ENCODE data around the gene ODF2.
"Not testable (repeated sequence)": the region's sequence is repeated elsewhere in the genome, so short reads cannot be mapped to it uniquely, and the experiment has no call there.

ODF2 gene

GRCh38 chr9:128485414-128485855 lies 29.6 kb downstream of the ODF2 start:
- DNase-seq, result no peak

GRCh38 chr9:128486201-128486600 lies 30.4 kb downstream of the ODF2 start:
- DNase-seq, result no peak

DNA sequence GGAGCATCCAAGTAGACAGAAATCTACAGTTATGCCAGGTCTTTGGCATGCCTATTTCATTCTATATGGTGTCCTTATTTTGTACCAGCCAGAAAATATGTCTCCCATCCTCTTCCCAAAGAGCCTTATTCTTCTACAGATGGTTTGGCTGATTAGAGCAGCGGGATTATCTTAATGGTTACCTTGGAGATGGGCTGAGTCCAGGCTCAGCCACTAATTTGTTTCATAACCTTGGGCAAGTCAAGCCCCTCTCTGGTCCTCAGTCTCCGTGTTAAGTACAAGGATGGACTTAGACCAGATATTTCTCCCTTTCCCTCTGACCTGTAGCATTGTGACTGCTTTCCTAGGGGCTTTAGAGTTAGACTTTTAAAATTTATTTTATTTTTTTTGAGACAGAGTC lies 37.6 kb downstream of the ODF2 start:
- DNase-seq, result no peak

DNA sequence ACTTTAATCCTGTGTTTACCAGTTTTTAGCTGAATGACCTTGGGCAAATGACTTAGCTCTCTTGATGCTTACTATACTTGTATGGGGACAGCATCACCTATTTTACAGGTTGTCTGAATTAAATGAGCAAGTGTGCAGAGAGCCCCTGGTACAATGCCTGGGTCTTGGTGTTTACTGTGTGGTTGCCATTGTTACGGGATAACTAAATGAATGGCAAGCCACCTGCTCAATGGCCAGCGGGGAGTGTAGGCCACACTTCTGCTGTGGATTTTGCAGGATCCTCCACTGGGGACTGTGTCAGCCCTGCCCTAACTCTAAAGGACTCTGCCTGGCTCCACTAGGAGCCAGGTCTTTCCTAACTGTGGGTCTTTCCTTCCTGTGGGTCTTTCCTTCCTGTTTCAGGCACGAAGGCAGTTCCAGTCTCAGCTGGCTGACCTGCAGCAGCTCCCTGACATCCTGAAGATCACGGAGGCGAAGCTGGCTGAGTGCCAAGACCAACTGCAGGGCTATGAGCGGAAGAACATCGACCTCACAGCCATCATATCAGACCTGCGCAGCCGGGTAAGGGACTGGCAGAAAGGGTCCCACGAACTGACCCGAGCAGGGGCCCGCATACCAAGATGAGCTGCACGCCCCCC lies 38.4 kb downstream of the ODF2 start:
- no peak for DNase-seq

DNA sequence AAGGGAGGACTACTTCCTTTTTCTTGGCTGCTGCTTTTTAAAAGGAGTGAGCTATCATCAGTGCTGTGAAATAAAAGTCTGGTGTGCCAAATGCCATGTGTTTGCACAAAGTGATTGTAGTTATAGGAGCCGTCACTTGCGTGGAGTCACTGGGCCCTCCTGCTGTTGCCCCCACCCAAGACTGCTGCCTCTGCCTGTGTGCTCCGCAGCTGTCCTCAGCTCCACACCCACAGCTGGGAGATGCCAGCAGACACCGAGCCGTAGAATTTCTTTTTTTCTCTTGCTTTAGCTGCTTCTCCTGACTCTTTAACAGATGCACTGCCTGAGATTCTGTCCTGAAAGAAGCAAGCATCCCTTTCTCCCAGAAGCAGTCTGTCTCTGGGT lies 38.9 kb downstream of the ODF2 start:
- no peak for DNase-seq

GRCh38 chr9:128495296-128495695 lies 39.5 kb downstream of the ODF2 start:
- DNase-seq, result no peak

GRCh38 chr9:128495804-128496417 lies 40.1 kb downstream of the ODF2 start:
- DNase-seq, result no peak

DNA sequence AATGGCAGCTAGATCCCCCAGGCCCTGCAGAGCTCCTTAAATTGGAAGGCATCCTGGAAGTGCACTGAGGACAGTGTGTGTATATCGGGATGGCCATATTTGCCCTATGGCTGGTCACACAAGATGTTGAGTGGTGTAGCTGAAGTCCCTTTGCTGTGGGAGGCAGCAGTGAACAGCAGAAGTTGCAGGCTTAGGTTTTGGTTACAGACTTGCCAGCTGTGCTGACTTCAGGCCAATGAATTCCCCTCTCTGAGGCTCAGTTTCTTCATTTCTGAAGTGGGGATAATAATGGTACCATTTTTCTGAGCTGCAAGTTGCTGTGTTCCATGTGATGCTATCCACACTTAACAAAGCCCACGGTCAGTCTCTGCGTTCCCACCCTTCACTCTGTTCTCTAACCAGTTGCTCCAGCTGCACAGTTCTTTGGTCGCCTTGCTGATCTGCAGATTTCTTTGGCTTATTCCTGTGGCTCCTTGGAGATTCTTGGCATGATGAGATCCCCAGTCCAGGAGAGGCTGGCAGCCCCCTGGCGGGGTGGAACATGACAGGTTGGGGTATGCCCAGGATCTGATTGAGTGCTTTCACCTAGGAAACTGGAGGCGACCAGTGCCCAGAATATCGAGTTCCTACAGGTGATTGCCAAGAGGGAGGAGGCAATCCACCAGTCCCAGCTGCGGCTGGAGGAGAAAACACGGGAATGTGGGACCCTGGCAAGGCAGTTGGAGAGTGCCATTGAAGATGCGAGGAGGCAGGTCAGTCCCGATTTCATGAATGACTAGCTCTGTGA lies 42.2 kb downstream of the ODF2 start:
- DNase-seq, result no peak

GRCh38 chr9:128498911-128499310 lies 43.1 kb downstream of the ODF2 start:
- no peak for DNase-seq

- no peak for DNase-seq
Measured at GRCh38 chr9:128499920-128500319, 44.1 kb downstream of the ODF2 start.

DNA sequence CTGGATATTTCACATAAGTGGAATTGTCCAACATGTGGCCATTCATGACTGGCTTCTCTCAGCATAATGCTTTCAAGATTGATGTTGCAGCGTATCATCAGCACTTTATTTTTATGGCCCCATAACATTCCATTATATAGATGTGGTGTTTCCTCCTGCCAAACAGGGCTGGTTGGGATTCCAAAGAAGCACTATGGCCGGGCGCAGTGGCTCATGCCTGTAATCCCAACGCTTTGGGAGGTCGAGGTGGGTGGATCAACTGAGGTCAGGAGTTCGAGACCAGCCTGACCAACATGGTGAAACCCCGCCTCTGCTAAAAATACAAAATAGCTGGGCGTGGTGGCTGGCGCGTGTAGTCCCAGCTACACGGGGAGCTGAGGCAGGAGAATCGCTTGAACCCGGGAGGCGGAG lies 47.6 kb downstream of the ODF2 start:
- peak; percentile 83 for DNase-seq

DNA sequence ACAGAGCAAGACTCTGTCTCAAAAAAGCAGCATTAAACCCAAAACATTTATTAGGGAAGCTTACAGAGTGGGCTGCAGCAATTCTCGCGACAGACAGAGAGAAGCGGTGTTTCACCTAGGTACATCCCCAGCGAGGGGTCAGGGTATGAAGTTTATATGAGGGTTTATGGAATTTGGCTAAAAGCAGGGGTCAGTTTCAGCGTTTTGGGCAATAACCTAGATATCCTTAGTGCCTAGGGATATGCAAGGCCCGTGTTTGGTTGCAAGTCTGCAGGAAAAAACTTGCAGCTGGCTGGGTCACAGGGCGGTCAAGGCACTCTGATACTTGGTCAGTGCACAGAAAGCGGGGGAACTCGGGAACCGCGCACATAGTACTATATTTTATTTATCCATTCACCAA lies 48.1 kb downstream of the ODF2 start:
- no peak for DNase-seq

DNA sequence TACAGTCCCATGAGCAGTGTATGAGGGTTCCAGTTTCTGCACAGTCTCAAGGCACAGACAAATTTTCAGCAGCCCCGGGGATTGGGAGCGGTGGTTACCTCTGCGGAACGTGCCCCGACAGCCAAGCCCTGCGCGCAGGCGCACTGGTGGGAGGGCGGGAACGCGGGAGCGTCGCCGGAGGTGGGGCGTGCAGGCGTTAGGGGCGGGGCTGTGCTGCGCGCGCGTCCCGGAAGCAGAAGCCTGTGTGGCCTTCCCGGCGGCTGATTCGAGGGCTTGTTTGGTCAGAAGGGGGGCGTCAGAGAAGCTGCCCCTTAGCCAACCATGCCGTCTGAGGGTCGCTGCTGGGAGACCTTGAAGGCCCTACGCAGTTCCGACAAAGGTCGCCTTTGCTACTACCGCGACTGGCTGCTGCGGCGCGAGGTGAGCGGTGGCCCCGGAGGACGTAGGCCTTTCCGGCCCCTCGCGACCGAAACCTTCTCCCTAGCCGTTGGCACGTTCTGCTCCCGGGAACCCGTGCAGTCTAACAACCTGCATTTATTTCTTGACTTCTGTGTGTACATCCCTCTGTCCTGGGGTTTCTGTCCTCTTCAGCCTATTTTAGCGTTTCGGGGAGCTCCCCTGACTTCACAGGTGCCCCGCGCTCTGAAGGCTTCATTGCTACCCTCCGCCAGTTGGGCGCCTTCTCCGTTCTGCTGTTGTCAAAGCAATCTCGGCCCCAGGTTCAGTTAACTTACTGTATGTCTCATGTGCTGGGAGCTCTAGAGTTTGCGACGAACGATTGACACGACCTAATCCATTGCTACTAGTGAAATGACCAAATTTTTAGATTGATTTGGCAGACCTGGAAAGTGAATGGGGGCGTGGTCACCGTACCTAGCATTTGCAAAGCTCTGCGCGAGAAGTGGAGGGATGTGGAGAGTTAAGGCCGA lies 48.9 kb downstream of the ODF2 start, which contains the start of gene GLE1:
TSS of gene GLE1 (plus strand) at position 235 of the 929 bp plus-strand sequence. CDS start at position 322, 87 bp downstream.
- DNase-seq, result peak; percentile 89

DNA sequence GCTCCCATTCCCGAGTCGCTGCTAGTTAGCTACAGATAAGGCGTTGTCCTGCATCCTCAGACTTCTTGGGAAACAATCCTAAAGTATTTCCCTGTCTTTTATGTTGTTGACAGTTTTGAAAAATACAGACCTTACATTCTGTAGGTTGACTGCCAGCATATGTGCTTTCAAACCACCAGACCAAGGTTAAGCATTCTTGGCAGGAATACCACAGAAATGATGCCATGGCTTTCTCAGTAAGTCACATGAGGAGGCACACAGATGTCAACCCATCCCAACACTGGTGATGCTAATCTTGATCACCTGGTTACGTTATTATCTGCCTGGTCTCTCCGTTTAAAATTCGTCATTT lies 49.6 kb downstream of the ODF2 start:
- peak; percentile 35 for DNase-seq

- not testable (repeated sequence) for DNase-seq
Measured at GRCh38 chr9:128505906-128506305, 50.1 kb downstream of the ODF2 start.

DNA sequence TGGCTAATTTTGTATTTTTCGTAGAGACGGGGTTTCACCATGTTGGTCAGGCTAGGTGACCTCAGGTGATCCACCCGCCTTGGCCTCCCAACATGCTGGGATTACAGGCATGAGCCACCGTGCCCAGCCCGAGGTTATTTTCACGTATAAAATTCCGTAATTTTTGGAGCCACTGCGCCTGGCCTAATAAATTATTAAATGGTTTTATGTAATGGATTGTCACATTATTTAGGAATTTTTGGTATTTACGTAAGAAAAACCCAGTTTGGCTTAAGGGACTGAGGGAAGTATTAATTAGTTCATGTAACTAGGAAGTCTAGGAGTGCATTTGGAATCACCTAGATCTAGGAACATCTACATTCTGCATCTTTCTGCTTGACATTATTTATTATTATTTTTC lies 57.0 kb downstream of the ODF2 start:
- DNase-seq, result no peak

GRCh38 chr9:128521956-128522355 lies 66.2 kb downstream of the ODF2 start:
- no peak for DNase-seq

GRCh38 chr9:128523199-128523925 lies 67.6 kb downstream of the ODF2 start:
- peak; percentile 59 for DNase-seq

DNA sequence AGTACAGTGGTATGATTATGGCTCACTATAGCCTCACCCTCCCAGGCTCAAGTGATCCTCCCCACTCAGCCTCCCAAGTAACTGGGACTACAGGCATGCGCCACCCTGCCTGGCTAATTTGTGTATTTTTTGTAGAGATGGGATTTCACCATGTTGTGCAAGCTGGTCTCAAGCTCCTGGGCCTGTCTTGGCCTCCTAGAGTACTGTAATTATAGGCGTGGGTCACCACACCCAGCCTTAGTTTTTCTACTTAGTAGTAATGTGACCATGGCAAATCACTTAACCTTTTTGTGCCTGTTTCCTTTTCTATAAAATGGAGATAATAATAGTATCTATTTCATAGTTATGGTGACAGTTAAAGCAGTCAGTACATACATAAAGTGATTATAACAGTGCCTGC lies 70.9 kb downstream of the ODF2 start:
- DNase-seq, result no peak

DNA sequence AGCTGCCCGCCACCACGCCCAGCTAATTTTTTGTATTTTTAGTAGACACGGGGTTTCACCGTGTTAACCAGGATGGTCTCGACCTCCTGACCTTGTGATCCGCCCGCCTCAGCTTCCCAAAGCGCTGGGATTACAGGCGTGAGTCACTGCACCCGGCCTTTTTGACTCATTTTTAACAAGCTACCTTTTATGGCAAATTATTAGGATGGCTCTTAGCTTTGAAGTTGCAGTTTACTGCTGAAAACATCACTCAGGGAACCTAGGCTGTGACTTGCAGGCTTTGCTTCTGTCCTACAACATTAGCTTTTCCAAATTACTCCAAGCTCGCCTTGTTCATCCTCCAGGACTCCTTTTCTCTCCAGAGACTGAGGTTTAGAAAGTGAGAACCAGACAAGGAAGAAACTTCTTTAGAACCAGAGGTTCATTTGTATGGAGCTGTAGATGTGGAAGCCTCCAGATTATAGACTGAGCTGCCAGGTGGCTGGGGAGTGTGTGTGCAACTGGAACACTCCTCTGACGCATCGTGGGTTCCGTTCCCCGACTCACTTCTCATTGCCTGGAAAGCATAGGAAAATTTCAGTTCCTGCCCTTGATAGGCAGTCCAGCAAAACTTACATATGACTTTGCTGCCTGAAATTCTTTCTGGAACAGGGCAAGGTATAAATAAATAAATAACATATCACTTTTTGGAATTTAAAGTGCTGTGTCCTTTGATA lies 72.8 kb downstream of the ODF2 start:
- DNase-seq, result peak; percentile 2

DNA sequence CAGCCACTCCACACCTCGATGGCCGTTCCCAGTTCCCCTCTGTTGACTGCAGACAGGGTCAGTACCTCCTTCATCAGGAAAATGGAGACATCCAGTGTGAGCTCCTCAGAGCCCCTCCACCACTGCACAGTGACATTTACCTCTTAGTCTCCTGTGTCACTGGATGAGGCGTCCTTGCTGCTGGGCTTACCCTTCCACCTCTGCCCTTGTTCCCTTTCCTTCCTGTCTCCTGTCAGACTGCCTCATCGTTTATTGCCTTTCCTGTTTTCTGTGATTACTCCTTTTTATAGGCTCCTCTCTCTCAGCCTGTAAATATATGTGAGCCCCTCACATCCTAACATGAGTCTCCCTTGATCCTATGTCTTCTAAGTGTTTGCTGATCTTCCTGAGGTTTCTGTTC lies 73.4 kb downstream of the ODF2 start:
- DNase-seq, result no peak

DNA sequence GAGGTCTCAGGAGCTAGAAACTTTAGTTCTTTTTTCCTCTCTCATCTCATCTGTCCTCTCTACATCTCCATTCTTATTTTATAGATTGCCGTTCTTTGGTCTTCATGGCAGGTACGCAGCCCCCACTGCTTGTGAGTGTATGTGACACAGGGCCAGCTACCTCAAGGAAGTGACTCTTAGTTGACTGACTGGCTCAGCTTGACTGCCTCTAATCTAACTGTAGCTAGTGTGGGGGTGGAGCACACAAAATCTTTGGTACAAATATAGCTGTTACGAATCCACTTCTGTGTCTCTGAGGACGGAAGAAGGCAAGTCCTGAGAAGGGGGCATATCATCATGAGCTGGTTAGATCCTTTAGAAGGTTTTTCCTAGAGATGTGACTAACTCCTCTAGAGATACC lies 76.8 kb downstream of the ODF2 start:
- no peak for DNase-seq

Data from fibroblast of upper back skin (primary cell).